GM19468 (cell line): ENCODE data around the gene HPSE2.
"Not testable (repeated sequence)": the region's sequence is repeated elsewhere in the genome, so short reads cannot be mapped to it uniquely, and the experiment has no call there.

Experiments used
- ATAC-seq: cut with Tn5 transposase; IDR thresholded peaks from one replicate; pipeline ENCODE4 v1.9.1; 2021; ENCODE audit warnings: mild to moderate bottlenecking, moderate library complexity, moderate number of reproducible peaks; ENCODE audit not compliant: unreplicated experiment; ENCODE audit errors: extremely low read depth

The HPSE2 gene

GRCh38 chr10:99010286-99010685 lies 225.4 kb downstream of the HPSE2 start:
- ATAC-seq = no peak

GRCh38 chr10:99008054-99008453 lies 227.6 kb downstream of the HPSE2 start:
- no peak for ATAC-seq

- no peak for ATAC-seq
These were observed 228.2 kb downstream of the HPSE2 start for GRCh38 chr10:99007457-99007856.

- no peak for ATAC-seq
These were observed 230.4 kb downstream of the HPSE2 start for GRCh38 chr10:99005254-99005653.

GRCh38 chr10:99004738-99005137 lies 230.9 kb downstream of the HPSE2 start:
- ATAC-seq = no peak

GRCh38 chr10:99002392-99002791 lies 233.3 kb downstream of the HPSE2 start:
- ATAC-seq = no peak

- no peak for ATAC-seq
These were observed 238.1 kb downstream of the HPSE2 start for GRCh38 chr10:98997596-98997995.

- no peak for ATAC-seq
These were observed 241.6 kb downstream of the HPSE2 start for GRCh38 chr10:98994030-98994429.

- not testable (repeated sequence) for ATAC-seq
These were observed 251.9 kb downstream of the HPSE2 start for GRCh38 chr10:98983751-98984150.

- no peak for ATAC-seq
These were observed 255.3 kb downstream of the HPSE2 start for GRCh38 chr10:98980353-98980752.

GRCh38 chr10:98971464-98971863 lies 264.2 kb downstream of the HPSE2 start:
- ATAC-seq = no peak

GRCh38 chr10:98967601-98968000 lies 268.1 kb downstream of the HPSE2 start:
- ATAC-seq = no peak

- ATAC-seq = no peak
These were observed 272.0 kb downstream of the HPSE2 start for GRCh38 chr10:98963608-98964007.

GRCh38 chr10:98959379-98959778 lies 276.3 kb downstream of the HPSE2 start:
- ATAC-seq = no peak

- ATAC-seq = no peak
These were observed 277.9 kb downstream of the HPSE2 start for GRCh38 chr10:98957801-98958200.

GRCh38 chr10:98956576-98957260 lies 278.9 kb downstream of the HPSE2 start:
- no peak for ATAC-seq

GRCh38 chr10:98953251-98953650 lies 282.4 kb downstream of the HPSE2 start:
- no peak for ATAC-seq

GRCh38 chr10:98951269-98952000 lies 284.2 kb downstream of the HPSE2 start:
- no peak for ATAC-seq

- no peak for ATAC-seq
These were observed 285.5 kb downstream of the HPSE2 start for GRCh38 chr10:98950106-98950505.

GRCh38 chr10:98949306-98949705 lies 286.3 kb downstream of the HPSE2 start:
- no peak for ATAC-seq

GRCh38 chr10:98943681-98944080 lies 292.0 kb downstream of the HPSE2 start:
- ATAC-seq = no peak

- no peak for ATAC-seq
These were observed 305.9 kb downstream of the HPSE2 start for GRCh38 chr10:98929709-98930108.
